NB4 (cell line): Measurements from ENCODE around the gene CFAP97D1.
"Not testable (repeated sequence)": the region's sequence is repeated elsewhere in the genome, so short reads cannot be mapped to it uniquely, and the experiment has no call there.

Source experiments
- POLR2A ChIP-seq: IDR thresholded peaks from 2 replicates; pipeline ENCODE4 v1.6.1; 2011; ENCODE audit warnings: mild to moderate bottlenecking; ENCODE audit not compliant: insufficient read length; ENCODE audit errors: extremely low read depth
- TF ChIP-seq, protein P1 (sequence below): IDR thresholded peaks from one replicate; pipeline ENCODE4 v1.5.1; 2012; ENCODE audit warnings: low read depth, low read length

- TF ChIP-seq, protein P1, sequence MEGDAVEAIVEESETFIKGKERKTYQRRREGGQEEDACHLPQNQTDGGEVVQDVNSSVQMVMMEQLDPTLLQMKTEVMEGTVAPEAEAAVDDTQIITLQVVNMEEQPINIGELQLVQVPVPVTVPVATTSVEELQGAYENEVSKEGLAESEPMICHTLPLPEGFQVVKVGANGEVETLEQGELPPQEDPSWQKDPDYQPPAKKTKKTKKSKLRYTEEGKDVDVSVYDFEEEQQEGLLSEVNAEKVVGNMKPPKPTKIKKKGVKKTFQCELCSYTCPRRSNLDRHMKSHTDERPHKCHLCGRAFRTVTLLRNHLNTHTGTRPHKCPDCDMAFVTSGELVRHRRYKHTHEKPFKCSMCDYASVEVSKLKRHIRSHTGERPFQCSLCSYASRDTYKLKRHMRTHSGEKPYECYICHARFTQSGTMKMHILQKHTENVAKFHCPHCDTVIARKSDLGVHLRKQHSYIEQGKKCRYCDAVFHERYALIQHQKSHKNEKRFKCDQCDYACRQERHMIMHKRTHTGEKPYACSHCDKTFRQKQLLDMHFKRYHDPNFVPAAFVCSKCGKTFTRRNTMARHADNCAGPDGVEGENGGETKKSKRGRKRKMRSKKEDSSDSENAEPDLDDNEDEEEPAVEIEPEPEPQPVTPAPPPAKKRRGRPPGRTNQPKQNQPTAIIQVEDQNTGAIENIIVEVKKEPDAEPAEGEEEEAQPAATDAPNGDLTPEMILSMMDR = not testable (repeated sequence)
- not testable (repeated sequence) for TF ChIP-seq POLR2A
Observed at GRCh38 chr17:43798024-43798423, 17.8 kb downstream of the CFAP97D1 start.
